GM12878 (cell line): ENCODE measurements around the gene RHOBTB1.

Experiments used
- ATF3 ChIP-seq: IDR thresholded peaks from 2 replicates; pipeline ENCODE4 v1.6.1; 2011; ENCODE audit warnings: low read depth, mild to moderate bottlenecking, low read length, moderate library complexity, borderline replicate concordance; ENCODE audit errors: extremely low read depth
- CHD2 ChIP-seq: IDR thresholded peaks from 2 replicates; pipeline ENCODE4 v1.6.1; 2011; ENCODE audit warnings: low read depth, low read length, improper control_type of control experiment, borderline replicate concordance
- CTCF ChIP-seq, 3 experiments: IDR thresholded peaks in 2 of 3; conservative IDR thresholded peaks in 1 of 3; 2 replicates each; pipeline ENCODE4 v1.5.1; 2011; ENCODE audit warnings: low read depth in 3 of 3, low read length in 3 of 3, mild to moderate bottlenecking in 3 of 3, control low read depth in 2 of 3, moderate library complexity in 2 of 3, inconsistent platforms in 1 of 3, mixed read lengths in 1 of 3; ENCODE audit not compliant: control insufficient read depth in 2 of 3, insufficient read depth in 1 of 3; ENCODE audit errors: extremely low read depth in 1 of 3
- EZH2 ChIP-seq: IDR thresholded peaks from 2 replicates; pipeline ENCODE4 v1.6.1; 2012; ENCODE audit warnings: low read depth, mild to moderate bottlenecking, control low read depth, inconsistent platforms, low read length, borderline replicate concordance; ENCODE audit not compliant: control insufficient read depth
- FOS ChIP-seq: IDR thresholded peaks from 3 replicates; pipeline ENCODE4 v1.6.1; 2011; ENCODE audit warnings: borderline replicate concordance; ENCODE audit not compliant: insufficient read length; ENCODE audit errors: extremely low read depth
- FOXM1 ChIP-seq: IDR thresholded peaks from 2 replicates; pipeline ENCODE4 v1.6.1; 2012; ENCODE audit warnings: low read depth, mild to moderate bottlenecking, inconsistent platforms, low read length, moderate library complexity
- MTA3 ChIP-seq: IDR thresholded peaks from 2 replicates; pipeline ENCODE4 v1.6.1; 2012; ENCODE audit warnings: low read length, inconsistent platforms, borderline replicate concordance
- NFIC ChIP-seq: IDR thresholded peaks from 2 replicates; pipeline ENCODE4 v1.6.1; 2012; ENCODE audit warnings: low read depth, mild to moderate bottlenecking, inconsistent platforms, low read length, moderate library complexity
- POLR2A ChIP-seq: IDR thresholded peaks from 2 replicates; pipeline ENCODE4 v1.6.1; 2011; ENCODE audit warnings: low read depth, mild to moderate bottlenecking, low read length
- POLR2AphosphoS5 ChIP-seq: IDR thresholded peaks from 2 replicates; pipeline ENCODE4 v1.6.1; 2011; ENCODE audit warnings: mild to moderate bottlenecking, low read length, inconsistent platforms
- POU2F2 ChIP-seq: IDR thresholded peaks from 3 replicates; pipeline ENCODE4 v1.6.1; 2011; ENCODE audit warnings: low read depth, mild to moderate bottlenecking, low read length, borderline replicate concordance
- ZNF687 ChIP-seq: fragments of 450-650 bp; IDR thresholded peaks from 2 replicates; pipeline ENCODE4 v1.6.1; 2017; ENCODE audit warnings: mild to moderate bottlenecking, moderate library complexity

GRCh38 chr10:60894786-60895185 lies 49.2 kb downstream of the RHOBTB1 start:
- TF ChIP-seq FOXM1 (no peak), POU2F2 (no peak), POLR2A (no peak), POLR2AphosphoS5 (no peak), CHD2 (no peak), ATF3 (no peak), CTCF (IDR thresholded peaks at IDR 0.05 in 2 of 3, conservative IDR thresholded peaks at IDR 0.05 in 1 of 3; ENCODE audit: control insufficient read depth in 2 of 3, extremely low read depth in 1 of 3, insufficient read depth in 1 of 3, low read depth in 3 of 3, low read length in 3 of 3) (no peak), EZH2 (no peak), ZNF687 (no peak), FOS (no peak), MTA3 (no peak), NFIC (no peak)
